HG03095 (cell line): Measurements from ENCODE around the gene MACROD2.
"Not testable (repeated sequence)": the region's sequence is repeated elsewhere in the genome, so short reads cannot be mapped to it uniquely, and the experiment has no call there.

Experiments
- ATAC-seq: cut with Tn5 transposase; IDR thresholded peaks from one replicate; pipeline ENCODE4 v1.9.1; 2021; ENCODE audit warnings: moderate library complexity; ENCODE audit not compliant: unreplicated experiment

The MACROD2 gene

DNA sequence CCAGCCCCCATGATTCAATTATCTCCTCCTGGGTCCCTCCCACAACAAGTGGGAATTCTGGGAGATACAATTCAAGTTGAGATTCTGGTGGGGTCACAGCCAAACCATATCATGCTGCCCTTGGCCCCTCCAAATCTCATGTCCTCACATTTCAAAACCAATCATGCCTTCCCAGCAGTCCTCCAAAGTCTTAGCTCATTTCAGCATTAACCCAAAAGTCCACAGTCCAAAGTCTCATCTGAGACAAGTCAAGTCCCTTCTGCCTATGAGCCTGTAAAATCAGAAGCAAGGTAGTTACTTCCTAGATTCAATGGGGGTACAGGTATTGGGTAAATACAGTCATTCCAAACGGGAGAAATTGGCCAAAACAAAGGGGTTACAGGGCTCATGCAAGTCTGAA, 1021.6 kb downstream of the MACROD2 start:
- not testable (repeated sequence) for ATAC-seq

DNA sequence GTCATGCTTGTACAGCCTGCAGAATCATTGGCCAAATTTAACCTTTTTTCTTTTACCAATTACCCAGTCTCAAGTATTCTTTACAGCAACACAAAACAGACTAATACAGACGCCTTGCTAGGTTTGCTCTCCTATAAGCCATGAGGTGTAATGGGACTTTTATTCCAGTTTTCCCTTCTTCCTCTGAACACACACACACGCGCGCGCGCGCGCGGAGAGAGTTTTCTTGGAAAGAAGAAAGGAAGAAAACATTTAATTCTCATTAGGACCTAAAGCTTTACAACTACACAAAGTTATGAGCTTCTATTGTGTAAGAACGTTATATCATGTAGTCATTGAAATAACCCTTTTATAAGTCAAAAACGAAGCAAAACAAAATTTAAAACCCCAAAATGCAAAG, 1023.6 kb downstream of the MACROD2 start:
- ATAC-seq: no peak

DNA sequence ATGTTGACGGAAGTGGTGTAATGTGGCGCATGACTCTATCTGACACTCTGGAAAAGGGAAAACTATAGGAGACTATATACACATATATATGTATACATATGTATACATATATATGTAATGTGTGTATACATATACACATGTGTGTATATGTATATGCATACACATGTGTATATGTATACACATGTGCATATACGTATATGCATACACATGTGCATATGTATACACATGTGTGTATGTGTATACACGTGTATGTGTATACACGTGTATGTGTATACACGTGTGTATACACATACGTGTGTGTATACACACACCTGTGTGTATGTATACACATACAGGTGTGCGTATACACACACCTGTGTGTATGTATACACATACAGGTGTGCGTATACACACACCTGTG, 1025.5 kb downstream of the MACROD2 start:
- no peak for ATAC-seq

DNA sequence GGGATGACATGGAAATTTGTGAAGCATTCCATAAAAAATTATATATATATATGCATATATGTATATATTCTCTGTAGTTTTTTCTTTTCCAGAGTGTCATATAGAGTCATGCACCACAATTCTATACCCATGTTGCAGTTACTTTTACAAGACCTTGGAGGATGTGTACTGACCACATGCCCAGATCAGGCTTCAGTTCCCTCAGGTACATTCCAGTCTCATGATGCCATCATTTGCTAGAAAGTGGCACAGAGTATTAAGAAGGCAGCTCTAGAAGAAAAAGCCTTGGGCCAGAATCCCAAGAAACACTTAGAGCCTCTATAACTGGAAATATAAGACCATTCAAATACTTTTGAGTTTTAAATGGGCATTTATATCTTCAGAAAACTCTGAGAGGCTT, 1027.6 kb downstream of the MACROD2 start:
- no peak for ATAC-seq

DNA sequence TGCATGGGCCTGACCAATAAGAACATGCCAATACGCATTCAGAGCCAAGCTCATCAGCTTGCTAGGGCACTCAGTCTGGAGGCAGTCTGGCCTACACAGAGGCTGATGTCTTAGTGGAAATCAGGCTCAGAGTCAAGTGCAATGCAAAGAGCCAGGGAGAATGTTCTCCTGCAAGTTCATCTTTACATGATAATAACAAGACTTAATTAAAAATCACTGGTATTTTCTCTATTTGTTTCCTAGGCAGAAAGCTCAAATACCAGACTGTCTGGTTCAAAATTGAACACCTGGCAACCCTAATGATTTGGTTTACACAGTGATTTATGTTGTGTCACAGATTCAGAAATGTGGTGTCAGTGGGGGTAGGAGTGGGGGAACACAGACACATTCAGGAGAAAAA, 1031.4 kb downstream of the MACROD2 start:
- ATAC-seq: no peak

DNA sequence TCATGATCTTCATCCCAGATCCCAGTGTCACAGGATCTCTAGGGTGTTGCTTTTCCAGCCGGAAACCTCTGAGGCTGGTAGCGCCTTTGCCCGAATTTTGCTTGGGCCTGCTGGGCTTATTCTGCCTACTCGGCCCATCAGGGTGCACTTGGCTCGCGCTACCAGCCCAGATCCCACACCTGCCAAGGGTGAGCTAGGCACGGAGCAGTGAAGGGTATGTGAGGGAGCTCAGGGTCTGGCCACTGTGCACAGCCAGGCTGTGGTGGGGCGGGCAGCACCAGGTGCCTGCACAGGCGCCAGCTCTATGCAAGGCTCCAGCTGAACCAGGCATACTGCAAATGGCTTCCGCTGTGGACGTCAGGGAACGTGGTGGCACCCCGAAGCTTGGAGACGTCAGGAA, 1035.5 kb downstream of the MACROD2 start:
- no peak for ATAC-seq

DNA sequence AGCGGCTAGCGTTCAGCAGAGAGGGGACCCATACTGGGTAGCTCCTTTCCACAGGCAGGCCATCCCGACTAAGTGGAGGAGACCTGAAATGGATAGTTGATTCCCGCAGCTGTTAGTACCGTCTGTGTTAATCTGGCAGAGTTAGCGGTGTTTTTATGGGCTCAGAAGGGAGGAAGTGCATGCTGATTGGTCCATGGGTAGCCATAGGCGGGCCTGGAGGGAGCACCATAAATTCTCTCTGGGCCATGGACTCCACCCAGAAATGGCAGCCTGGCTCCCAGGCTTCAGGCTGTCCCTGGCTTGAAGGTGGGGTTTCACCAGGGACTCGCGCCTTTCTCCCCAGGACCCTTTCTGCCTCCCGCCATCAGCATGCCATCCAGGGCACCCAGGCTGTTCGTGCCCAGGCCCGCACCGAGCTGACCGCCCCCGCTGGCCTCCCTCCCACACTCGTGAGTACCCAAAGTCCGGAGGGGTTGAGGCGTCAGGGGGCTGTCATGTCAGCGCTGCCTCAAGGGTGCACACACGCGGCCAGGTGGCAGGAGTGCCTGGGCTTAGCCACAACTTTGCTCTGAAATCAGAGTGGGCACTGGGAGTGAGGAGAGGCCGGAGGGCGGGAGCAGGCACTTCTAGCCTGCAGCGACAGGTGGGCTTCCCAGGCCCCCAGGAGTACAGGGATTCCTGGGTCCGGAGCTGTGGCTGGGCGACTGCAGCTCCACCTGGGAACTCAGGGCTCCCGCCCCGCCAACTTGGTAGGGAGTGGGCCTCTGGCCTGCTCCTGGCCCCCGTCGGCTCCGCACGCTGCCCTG, 1036.4 kb downstream of the MACROD2 start:
- ATAC-seq: no peak

DNA sequence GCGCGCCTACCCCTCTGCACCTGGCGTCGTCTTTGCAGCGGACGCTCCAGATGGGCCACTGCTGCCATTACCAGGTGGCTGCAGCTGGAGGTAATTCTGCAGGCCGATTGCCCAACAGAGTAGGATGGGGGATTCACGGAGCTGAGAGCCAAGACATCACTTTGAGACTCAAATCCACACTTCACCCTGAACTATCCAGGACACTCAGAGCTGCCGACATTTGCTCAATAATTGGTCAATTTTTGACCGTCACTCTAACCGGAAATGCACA, 1037.0 kb downstream of the MACROD2 start:
- ATAC-seq: no peak

DNA sequence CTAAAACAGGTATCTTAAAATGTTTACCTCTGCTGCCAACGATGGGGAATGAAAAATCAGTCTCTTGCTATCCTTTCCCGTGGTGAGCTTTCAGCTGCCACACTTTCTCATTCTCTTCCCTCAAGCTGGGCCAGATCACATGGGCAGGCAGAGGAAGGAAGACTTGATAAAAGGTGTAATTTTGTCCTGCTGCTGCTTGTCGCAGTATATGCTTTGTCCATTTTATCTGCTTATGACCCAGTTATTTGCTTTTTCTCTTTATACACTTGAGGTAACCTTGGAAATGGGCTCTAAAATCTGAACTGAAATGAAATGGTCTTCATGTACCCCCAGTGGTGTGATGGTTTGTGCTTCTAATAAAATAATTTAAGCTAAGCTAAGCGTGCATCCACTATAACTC, 1038.0 kb downstream of the MACROD2 start:
- no peak for ATAC-seq

DNA sequence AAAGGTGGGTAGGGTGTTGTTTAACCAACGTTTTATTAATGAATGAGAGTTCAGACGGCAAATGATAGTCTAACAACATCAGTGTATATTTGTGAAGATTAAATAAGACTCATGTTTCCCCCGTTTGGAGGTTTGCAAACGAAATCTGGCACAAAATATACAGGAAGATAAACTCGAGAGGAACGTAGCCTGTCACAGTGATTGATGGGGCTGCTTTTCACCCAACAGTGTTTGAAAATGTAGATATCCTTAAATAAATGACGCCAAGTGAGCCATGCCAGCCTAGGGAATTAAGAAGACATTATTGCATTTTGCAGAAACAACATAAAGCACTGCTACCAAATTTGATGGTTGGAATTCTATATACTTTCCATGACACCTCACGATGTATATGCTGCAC, 1038.6 kb downstream of the MACROD2 start:
- no peak for ATAC-seq

DNA sequence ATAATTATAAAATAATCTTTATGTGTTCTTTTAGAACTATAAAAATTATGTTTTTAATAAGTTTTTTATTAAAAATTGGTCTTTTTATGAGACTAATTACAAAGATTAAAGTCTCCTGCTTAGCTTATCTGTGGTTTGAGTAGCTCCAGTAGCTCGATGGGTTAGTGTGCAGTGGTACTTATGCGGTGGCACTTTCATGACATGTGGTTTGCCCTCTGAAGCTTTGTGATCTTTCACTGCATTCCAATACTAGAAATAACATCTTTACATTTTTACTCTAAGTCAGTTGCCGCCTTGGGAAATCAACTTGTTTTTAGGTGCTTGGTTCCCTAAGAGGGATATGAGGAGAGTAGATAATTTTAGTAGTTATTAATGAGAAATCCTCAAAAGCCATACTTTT, 1041.6 kb downstream of the MACROD2 start:
- ATAC-seq: no peak

DNA sequence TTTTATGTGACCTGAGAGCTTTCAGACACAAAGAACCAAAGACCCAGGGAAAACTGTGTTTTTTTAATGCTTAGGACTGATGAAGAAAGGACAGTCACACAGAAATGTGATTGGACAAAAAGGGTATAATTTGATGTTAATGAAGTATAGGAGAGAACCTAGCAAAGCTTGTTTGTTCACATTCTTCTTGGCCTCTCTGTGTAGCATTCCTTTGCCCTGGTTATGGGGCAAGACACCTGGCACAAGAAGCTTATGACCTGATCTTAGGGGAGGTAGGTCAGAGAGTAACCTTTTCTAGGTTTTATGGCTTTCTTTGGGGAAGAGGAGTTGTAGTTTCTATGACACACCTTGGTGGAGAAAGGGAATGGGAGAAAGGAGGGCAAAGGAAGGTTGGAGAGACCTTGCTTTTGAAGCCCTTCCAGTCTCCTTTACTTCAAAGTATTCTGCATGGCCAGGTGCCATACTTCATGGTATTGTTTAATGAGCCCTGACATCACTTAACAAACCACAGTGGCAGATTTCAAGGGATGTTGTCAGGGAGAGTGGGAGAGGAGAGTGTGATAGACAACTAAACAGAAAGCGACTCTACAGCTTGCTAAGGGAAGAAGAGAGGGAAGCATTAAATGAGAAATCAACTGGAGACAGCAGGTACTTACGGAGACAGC, 1043.9 kb downstream of the MACROD2 start:
- no peak for ATAC-seq

DNA sequence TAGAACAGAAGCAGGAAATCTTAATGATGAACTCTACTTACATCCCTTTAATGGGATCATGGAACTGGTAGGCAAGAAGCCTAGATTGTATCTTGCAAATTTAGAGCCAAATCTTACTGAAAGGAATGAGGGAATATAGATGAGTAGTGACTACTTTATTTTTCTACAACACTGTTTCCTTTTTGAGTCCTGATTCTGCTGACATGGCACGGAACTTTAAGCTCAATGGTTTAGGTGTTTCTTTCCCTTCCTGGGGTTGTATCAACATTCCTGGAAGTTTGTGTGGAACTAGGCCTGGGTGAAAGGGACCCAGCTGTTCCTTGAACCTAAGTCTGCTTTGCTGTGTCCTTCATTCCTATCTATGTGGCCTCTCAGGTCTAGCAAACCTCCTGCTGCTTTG, 1047.4 kb downstream of the MACROD2 start:
- ATAC-seq: no peak

DNA sequence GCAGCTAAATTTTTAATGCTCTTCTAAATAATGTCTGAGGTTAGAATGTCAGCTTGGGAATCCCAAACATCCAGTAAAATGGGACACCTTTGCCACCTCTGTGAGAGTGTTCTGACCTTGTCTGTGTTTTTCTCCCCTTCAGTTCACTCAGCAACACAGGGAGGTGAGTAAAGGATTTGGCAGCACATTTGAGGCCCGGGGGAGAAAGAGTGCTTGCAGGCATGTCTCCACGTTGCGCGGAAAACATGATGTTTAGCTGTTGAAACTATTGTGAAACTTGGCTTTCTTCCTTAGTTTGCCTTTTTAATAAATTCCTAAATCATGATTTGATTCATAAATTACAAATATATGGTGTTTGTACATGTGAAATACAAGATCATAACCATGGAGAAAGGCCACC, 1049.9 kb downstream of the MACROD2 start:
- ATAC-seq: no peak

DNA sequence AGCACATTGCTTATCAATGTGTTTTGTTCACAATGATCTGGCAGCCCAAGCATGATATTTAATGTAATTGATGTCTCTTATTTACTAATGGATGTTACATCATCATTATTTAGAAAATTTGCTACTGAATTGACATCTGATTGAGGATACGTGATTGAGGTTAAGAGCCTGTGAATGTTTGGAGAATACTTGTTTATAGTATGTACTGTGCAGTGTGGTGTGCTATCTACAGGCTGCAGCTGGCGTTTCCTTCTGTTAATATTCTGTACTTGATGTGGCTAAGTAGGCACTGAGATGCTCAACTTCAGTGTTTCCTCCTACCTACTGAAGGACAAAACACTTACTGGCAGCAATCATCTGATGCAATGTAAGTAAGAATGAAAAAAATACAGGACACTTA, 1051.7 kb downstream of the MACROD2 start:
- no peak for ATAC-seq

DNA sequence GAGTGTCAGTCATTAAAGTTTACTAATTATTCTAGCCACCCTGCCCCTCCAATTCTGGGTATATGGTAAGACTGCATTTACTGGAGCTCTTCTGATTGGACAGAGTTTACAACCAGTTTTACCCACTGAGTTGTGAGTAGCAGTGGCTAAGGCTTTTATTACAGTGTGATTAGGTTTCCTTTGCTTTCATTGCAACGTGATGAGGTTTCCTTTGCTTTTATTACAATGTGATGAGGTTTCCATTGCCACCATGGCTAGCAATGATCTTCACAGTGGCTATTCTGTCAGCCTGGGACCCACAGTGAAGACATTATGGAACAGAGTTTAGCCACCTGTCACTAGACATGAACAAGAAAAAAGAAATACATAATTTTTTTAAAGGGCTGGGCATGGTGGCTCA, 1052.3 kb downstream of the MACROD2 start:
- no peak for ATAC-seq

DNA sequence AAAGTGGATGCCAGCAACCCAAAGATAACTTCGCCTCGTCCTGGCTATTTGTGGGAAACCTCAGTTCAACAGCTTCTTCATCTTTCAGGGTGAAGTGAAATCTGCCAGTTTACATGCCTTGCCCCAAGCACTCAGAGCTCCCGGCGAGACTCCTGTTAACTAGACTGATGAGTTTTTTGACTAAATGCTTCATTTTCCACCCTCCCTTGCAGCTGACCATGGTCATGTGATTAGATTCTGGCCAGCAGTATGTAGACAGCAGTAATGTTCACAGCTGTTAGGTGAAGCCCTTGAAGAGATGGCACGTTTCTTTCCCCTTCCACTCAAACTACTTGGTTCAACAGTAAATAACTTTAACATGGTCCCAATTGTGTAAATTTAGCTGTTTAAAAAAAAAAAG, 1060.9 kb downstream of the MACROD2 start:
- ATAC-seq: no peak

DNA sequence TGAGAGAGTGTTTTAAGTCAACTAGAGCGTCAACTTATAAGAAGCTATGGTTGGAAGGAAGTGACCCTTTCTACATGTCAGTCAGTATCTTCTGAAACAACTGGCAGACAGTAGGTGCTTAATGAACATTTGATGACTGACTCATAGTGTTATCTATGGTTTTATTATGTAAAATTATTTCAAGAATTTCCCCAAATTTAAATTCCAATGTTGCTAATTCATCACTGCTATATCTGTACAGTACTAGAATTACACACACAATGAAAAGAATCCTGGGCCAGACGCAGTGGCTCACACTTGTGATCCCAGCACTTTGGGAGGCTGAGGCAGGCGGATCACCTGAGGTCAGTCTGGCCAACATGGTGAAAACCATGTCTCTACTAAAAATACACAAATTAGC, 1063.5 kb downstream of the MACROD2 start:
- ATAC-seq: no peak

DNA sequence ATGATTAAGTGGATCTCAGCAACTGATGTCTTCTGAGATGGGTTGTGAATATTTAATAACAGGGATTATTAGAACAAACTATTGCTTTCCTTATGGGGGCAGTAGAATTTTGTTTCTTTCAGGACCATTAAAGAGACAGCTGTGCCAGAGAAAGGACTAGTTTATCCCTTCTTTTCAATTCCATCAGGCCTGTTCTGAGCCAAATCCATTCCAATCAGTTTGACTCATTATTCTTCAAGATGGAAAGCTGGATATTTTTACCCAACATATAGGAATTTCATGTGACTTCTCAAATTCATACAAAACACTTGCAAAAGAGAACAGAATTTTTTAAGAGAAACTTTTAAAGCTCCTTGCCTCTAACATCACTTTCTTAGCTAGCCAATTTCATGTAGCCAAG, 1064.1 kb downstream of the MACROD2 start:
- ATAC-seq: no peak

DNA sequence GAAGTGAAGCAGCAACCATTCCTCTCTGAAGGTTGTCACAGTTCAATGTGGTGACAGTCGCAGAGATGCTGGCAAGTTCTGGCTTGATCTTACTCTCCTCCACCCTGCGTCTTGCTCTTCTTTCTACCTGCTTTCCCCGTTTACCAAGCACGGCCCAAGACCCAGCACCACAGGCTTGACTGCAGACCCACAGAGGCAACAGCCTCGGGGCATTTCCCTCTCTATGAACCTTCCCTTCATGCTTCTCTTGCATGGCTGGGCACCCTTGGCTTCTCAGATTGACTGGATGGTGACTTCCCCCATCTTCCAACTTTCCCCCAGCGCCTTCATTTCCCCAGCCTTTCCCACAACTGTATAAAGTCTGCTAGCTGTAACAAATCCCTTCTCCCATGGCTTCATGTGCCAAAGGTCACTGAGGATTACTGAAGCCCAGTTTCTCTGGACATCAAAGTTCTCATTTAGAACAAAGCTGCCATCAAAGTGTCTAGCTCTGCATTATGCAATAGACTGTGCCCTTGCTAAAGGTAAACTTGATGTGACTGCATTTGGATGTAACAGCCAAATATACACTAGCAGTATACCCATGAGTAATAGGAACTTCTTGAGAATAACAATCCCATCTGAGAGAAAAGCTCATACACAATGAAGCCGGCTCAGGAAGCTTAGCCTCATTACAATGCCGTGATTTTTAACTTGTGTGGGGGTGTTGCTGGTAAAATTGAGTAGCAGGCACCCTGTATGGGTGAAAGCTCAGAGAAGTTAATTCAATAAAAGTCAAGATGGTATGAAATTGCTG, 1065.1 kb downstream of the MACROD2 start:
- no peak for ATAC-seq

DNA sequence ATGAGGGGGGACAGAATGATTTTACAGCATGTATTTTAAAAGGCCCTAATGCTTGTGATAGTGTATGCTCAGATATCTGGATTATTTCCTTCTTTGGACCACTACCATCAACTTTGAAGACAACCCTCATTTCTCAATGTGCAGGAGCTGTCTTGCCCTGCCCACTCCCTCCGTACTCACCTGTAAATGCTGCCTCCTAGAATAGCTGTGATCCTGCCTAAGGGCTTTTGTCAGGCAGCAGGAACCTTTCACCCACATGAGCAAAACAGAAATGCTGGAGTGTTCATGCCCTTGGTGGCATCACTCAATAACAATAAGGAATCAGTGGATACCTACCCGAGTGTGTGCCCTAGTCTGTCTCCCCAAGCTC, 1065.7 kb downstream of the MACROD2 start:
- ATAC-seq: no peak

DNA sequence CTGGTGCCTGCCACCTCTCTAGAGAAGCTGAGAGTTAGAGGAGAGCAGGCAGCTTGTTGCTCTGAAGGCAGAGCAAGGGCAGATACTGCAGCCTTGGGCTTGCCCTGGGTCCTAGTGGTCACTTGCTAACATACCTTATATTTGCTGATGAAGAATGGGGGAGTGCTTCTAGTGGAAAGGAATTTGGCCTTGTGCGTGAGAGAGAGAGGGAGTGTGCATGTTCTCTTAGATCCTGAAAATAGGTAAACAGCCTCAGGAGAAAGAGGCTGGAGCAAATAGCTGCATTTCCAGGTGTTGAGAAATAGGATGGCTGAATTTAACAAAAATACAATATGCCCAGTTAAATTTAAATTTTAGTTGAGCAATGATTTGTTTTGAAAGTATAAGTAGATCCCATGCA, 1066.6 kb downstream of the MACROD2 start:
- ATAC-seq: no peak
